ENCODE data around the gene PHF10.

- TF ChIP-seq CTCF (IDR thresholded peaks at IDR 0.05): no peak
- TF ChIP-seq POLR2A (IDR thresholded peaks at IDR 0.05): no peak
- no peak for TF ChIP-seq EP300 (IDR thresholded peaks at IDR 0.05)
Measured at GRCh38 chr6:169660751-169661390, 63.4 kb downstream of the PHF10 start.
